ENCODE measurements around the gene LIPC.

The LIPC gene

GRCh38 chr15:58446521-58446920 lies 14.7 kb downstream of the LIPC start:
- H3K4me3 ChIP-seq (ENCODE audit: control insufficient read depth, low read depth, low read length): no peak overlapping the region
- TF ChIP-seq, protein P1, sequence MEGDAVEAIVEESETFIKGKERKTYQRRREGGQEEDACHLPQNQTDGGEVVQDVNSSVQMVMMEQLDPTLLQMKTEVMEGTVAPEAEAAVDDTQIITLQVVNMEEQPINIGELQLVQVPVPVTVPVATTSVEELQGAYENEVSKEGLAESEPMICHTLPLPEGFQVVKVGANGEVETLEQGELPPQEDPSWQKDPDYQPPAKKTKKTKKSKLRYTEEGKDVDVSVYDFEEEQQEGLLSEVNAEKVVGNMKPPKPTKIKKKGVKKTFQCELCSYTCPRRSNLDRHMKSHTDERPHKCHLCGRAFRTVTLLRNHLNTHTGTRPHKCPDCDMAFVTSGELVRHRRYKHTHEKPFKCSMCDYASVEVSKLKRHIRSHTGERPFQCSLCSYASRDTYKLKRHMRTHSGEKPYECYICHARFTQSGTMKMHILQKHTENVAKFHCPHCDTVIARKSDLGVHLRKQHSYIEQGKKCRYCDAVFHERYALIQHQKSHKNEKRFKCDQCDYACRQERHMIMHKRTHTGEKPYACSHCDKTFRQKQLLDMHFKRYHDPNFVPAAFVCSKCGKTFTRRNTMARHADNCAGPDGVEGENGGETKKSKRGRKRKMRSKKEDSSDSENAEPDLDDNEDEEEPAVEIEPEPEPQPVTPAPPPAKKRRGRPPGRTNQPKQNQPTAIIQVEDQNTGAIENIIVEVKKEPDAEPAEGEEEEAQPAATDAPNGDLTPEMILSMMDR (conservative IDR thresholded peaks at IDR 0.05; ENCODE audit: control insufficient read depth, insufficient read depth, low read depth, low read length): no peak
- DNase-seq (ENCODE audit: low read depth): no peak

- DNase-seq (ENCODE audit: low read depth): peak; percentile 82
- no peak overlapping the region for H3K4me3 ChIP-seq (ENCODE audit: control insufficient read depth, low read depth, low read length)
- TF ChIP-seq, protein P1 (conservative IDR thresholded peaks at IDR 0.05; ENCODE audit: control insufficient read depth, insufficient read depth, low read depth, low read length): no peak
These were observed 15.7 kb downstream of the LIPC start for GRCh38 chr15:58447271-58448010.

GRCh38 chr15:58448331-58448730 lies 16.5 kb downstream of the LIPC start:
- no peak overlapping the region for H3K4me3 ChIP-seq (ENCODE audit: control insufficient read depth, low read depth, low read length)
- DNase-seq (ENCODE audit: low read depth): no peak
- TF ChIP-seq, protein P1 (conservative IDR thresholded peaks at IDR 0.05; ENCODE audit: control insufficient read depth, insufficient read depth, low read depth, low read length): no peak

- TF ChIP-seq, protein P1 (conservative IDR thresholded peaks at IDR 0.05; ENCODE audit: control insufficient read depth, insufficient read depth, low read depth, low read length): no peak
- no peak overlapping the region for H3K4me3 ChIP-seq (ENCODE audit: control insufficient read depth, low read depth, low read length)
- DNase-seq (ENCODE audit: low read depth): no peak
These were observed 17.1 kb downstream of the LIPC start for GRCh38 chr15:58448906-58449305.

DNA sequence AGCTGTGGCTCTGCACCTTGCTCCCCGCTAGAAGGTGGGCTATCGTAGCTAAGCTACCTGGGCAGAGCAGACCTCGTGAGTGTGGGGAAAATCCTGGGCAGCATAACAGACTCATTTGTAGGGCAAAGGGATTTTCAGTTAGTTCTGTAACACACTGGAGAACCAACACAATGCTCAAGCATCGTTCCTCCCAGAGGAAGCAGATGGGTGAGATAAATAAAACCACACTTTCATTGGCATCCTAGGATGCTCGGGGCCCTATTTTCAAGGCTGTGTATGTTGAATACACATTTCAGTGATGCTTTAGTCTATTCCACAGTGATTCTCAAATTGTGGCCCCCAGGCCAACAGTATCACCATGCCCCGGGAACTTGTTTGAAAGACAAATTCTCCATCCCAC lies 20.0 kb downstream of the LIPC start:
- no peak overlapping the region for H3K4me3 ChIP-seq (ENCODE audit: control insufficient read depth, low read depth, low read length)
- TF ChIP-seq, protein P1 (conservative IDR thresholded peaks at IDR 0.05; ENCODE audit: control insufficient read depth, insufficient read depth, low read depth, low read length): no peak
- no peak for DNase-seq (ENCODE audit: low read depth)

- no peak for DNase-seq (ENCODE audit: low read depth)
- H3K4me3 ChIP-seq (ENCODE audit: control insufficient read depth, low read depth, low read length): no peak overlapping the region
- TF ChIP-seq, protein P1 (conservative IDR thresholded peaks at IDR 0.05; ENCODE audit: control insufficient read depth, insufficient read depth, low read depth, low read length): no peak
These were observed 21.0 kb downstream of the LIPC start for GRCh38 chr15:58452775-58453174.

Data from fibroblast of mammary gland (primary cell).